IMR-90 (cell line): ENCODE results near the gene FRMD4B. TPM values are rescaled to one million over a fixed set of nuclear protein-coding genes. Genes with fewer than 3 reads are reported as not detected.

Source experiments
- ATAC-seq: fragments of 200-7000 bp; cut with Tn5 transposase; 2 replicates; pipeline ENCODE4 v1.9.1; 2020; ENCODE audit warnings: low read depth, mild to moderate bottlenecking, moderate library complexity
- BruUV-seq: library from RNA; stranded (reverse); fragments of 400-500 nt; replicated peaks from 2 replicates; lab custom pipeline; 2021; lab: Mats Ljungman, UMichigan
- CTCF ChIA-PET: fragments of 300-600 bp; formaldehyde crosslinking; extraction: SDS; loops from one replicate; lab custom pipeline; 2021; ENCODE audit warnings: antibody characterized with exemption; lab: Yijun Ruan, JAX
- POLR2A ChIA-PET: fragments of 300-600 bp; sonication (Branson Sonifier 250); formaldehyde crosslinking; loops from one replicate; lab custom pipeline; 2022; ENCODE audit warnings: antibody characterized with exemption; ENCODE audit not compliant: unreplicated experiment; lab: Charles Lee
- DNase-seq: peaks from one replicate; pipeline ENCODE4 v3.0.0; 2013
- H2AFZ ChIP-seq: replicated peaks from 2 replicates; pipeline ENCODE3; 2013; ENCODE audit warnings: low read length, mild to moderate bottlenecking; ENCODE audit not compliant: poor library complexity
- H2AK5ac ChIP-seq: 2 replicates; pipeline ENCODE4 v1.6.1; 2013; ENCODE audit warnings: low read depth, low read length, inconsistent platforms
- H2AK9ac ChIP-seq: replicated peaks from 2 replicates; pipeline ENCODE3; 2013; ENCODE audit warnings: mild to moderate bottlenecking, low read depth, low read length, moderate library complexity; ENCODE audit not compliant: poor library complexity
- H2BK120ac ChIP-seq: 2 replicates; pipeline ENCODE4 v1.6.1; 2013; ENCODE audit warnings: low read depth, low read length, inconsistent platforms
- H2BK15ac ChIP-seq: 3 replicates; pipeline ENCODE4 v1.6.1; 2013; ENCODE audit warnings: low read depth, low read length, inconsistent platforms
- H2BK20ac ChIP-seq: 2 replicates; pipeline ENCODE4 v1.6.1; 2013; ENCODE audit warnings: low read depth, mild to moderate bottlenecking, inconsistent platforms, low read length, moderate library complexity
- H2BK5ac ChIP-seq: 2 replicates; pipeline ENCODE4 v1.6.1; 2013; ENCODE audit warnings: mild to moderate bottlenecking, low read depth, low read length, inconsistent platforms; ENCODE audit not compliant: poor library complexity, severe bottlenecking
- H3K14ac ChIP-seq: replicated peaks from 2 replicates; pipeline ENCODE4 v1.6.1; 2013; ENCODE audit warnings: low read depth, low read length, inconsistent platforms
- H3K18ac ChIP-seq: 2 replicates; pipeline ENCODE4 v1.6.1; 2013; ENCODE audit warnings: low read depth, low read length, control low read depth
- H3K23ac ChIP-seq: 2 replicates; pipeline ENCODE4 v1.6.1; 2013; ENCODE audit warnings: low read depth, low read length, inconsistent platforms
- H3K27ac ChIP-seq: 2 replicates; pipeline ENCODE4 v1.5.1; 2013; ENCODE audit warnings: mild to moderate bottlenecking, control low read depth, low read length; ENCODE audit not compliant: insufficient read depth
- H3K27me3 ChIP-seq: 2 replicates; pipeline ENCODE4 v1.6.1; 2013; ENCODE audit warnings: low read length; ENCODE audit not compliant: control insufficient read depth, insufficient read depth
- H3K36me3 ChIP-seq: 2 replicates; pipeline ENCODE4 v1.6.1; 2013; ENCODE audit warnings: low read length, mixed read lengths; ENCODE audit not compliant: control insufficient read depth, insufficient read depth
- H3K4ac ChIP-seq: 2 replicates; pipeline ENCODE4 v1.6.1; 2013; ENCODE audit warnings: low read depth, low read length, inconsistent platforms
- H3K4me1 ChIP-seq: 2 replicates; pipeline ENCODE4 v1.6.1; 2013; ENCODE audit warnings: low read length, mixed read lengths; ENCODE audit not compliant: control insufficient read depth, insufficient read depth
- H3K4me2 ChIP-seq: 2 replicates; pipeline ENCODE4 v1.6.1; 2013; ENCODE audit warnings: low read depth, mild to moderate bottlenecking, control low read depth, low read length, moderate library complexity
- H3K4me3 ChIP-seq: 2 replicates; pipeline ENCODE4 v1.5.1; 2013; ENCODE audit warnings: low read depth, mild to moderate bottlenecking, control low read depth, low read length, moderate library complexity; ENCODE audit not compliant: insufficient read depth
- H3K56ac ChIP-seq: 2 replicates; pipeline ENCODE4 v1.6.1; 2013; ENCODE audit warnings: low read length, inconsistent platforms; ENCODE audit not compliant: insufficient read depth; ENCODE audit errors: extremely low read depth
- H3K79me1 ChIP-seq, 2 experiments: 2 replicates each; pipeline ENCODE4 v1.6.1; 2013; ENCODE audit warnings: low read length in 2 of 2, inconsistent platforms in 1 of 2, low read depth in 1 of 2
- H3K9ac ChIP-seq: 2 replicates; pipeline ENCODE4 v1.6.1; 2013; ENCODE audit warnings: low read depth, low read length, control low read depth
- H3K9me1 ChIP-seq: 2 replicates; pipeline ENCODE4 v1.6.1; 2013; ENCODE audit warnings: low read length, inconsistent platforms; ENCODE audit not compliant: insufficient read depth
- H3K9me3 ChIP-seq: 2 replicates; pipeline ENCODE4 v1.6.1; 2013; ENCODE audit warnings: low read length; ENCODE audit not compliant: control insufficient read depth, insufficient read depth
- H4K20me1 ChIP-seq: 2 replicates; pipeline ENCODE4 v1.6.1; 2013; ENCODE audit warnings: low read length, inconsistent platforms; ENCODE audit not compliant: insufficient read depth
- H4K5ac ChIP-seq: 2 replicates; pipeline ENCODE4 v1.6.1; 2013; ENCODE audit warnings: mild to moderate bottlenecking, low read depth, low read length, control low read depth
- H4K8ac ChIP-seq, 2 experiments: 2 replicates each; pipeline ENCODE4 v1.6.1; 2013; ENCODE audit warnings: low read depth in 2 of 2, low read length in 2 of 2, control low read depth in 1 of 2, inconsistent platforms in 1 of 2
- H4K91ac ChIP-seq: 2 replicates; pipeline ENCODE4 v1.6.1; 2013; ENCODE audit warnings: low read depth, low read length, inconsistent platforms; ENCODE audit not compliant: insufficient read depth
- BHLHE40 ChIP-seq: fragments of 150-350 bp; IDR thresholded peaks from 2 replicates; pipeline ENCODE4 v1.6.1; 2016; ENCODE audit warnings: mild to moderate bottlenecking, low read depth, low read length
- CEBPB ChIP-seq: IDR thresholded peaks from 2 replicates; pipeline ENCODE4 v1.6.1; 2012; ENCODE audit warnings: low read depth, low read length, improper control_type of control experiment
- FOS ChIP-seq: fragments of 150-350 bp; IDR thresholded peaks from 2 replicates; pipeline ENCODE4 v1.6.1; 2016; ENCODE audit warnings: low read depth, low read length
- MAFK ChIP-seq: IDR thresholded peaks from 2 replicates; pipeline ENCODE4 v1.6.1; 2012; ENCODE audit warnings: low read depth, low read length, improper control_type of control experiment
- MAZ ChIP-seq: IDR thresholded peaks from 2 replicates; pipeline ENCODE4 v1.6.1; 2012; ENCODE audit warnings: low read depth, mild to moderate bottlenecking, low read length, improper control_type of control experiment, moderate library complexity, borderline replicate concordance
- NFE2L2 ChIP-seq: fragments of 150-350 bp; IDR thresholded peaks from 2 replicates; pipeline ENCODE4 v1.6.1; 2016; ENCODE audit warnings: low read depth, mild to moderate bottlenecking, low read length
- RAD21 ChIP-seq: IDR thresholded peaks from 2 replicates; pipeline ENCODE4 v1.6.1; 2012; ENCODE audit warnings: low read length, improper control_type of control experiment
- RCOR1 ChIP-seq: IDR thresholded peaks from 2 replicates; pipeline ENCODE4 v1.6.1; 2012; ENCODE audit warnings: mild to moderate bottlenecking, low read length, improper control_type of control experiment; ENCODE audit not compliant: insufficient replicate concordance
- RFX5 ChIP-seq: IDR thresholded peaks from 2 replicates; pipeline ENCODE4 v1.8.0; 2012; ENCODE audit warnings: low read depth, mild to moderate bottlenecking, low read length, moderate library complexity
- SMC3 ChIP-seq: fragments of 150-350 bp; IDR thresholded peaks from 2 replicates; pipeline ENCODE4 v1.6.1; 2016; ENCODE audit warnings: low read depth, mild to moderate bottlenecking, antibody characterized with exemption, low read length, moderate library complexity
- WGBS, 2 experiments: methylation state at CpG; one replicate each; pipeline versions ENCODE4 v1.1.5 to v1.1.7; 2013; ENCODE audit warnings: missing lambda C conversion rate in 2 of 2; ENCODE audit not compliant: insufficient read length in 1 of 2; ENCODE audit errors: extremely low coverage in 2 of 2; 5-methylcytosine and 5-hydroxymethylcytosine counted together
- dilution Hi-C: fragments of 300-500 bp; cut with HindIII; formaldehyde crosslinking; loops from one replicate; pipeline ENCODE4 v1.14.3; 2018; ENCODE audit warnings: low sequenced_read_pairs; ENCODE audit not compliant: unreplicated experiment
- in situ Hi-C: fragments of 300-500 bp; cut with MboI; formaldehyde crosslinking; loops from 3 replicates; pipeline ENCODE4 v1.14.3; 2019; ENCODE audit warnings: low sequenced_read_pairs, inconsistent platforms, mixed read lengths
- intact Hi-C: fragments of 100-400 bp; cut with micrococcal nuclease; formaldehyde crosslinking; loops from 2 replicates; pipeline ENCODE4 v1.10.0; 2022
- polyA plus RNA-seq, 3 experiments: library from polyadenylated mRNA; depleted of rRNA; stranded (reverse); fragments of >200 nt; gene quantifications; 2 replicates each; pipeline ENCODE4 v1.2.3, GENCODE V29; 2012; ENCODE audit warnings: low replicate concordance in 1 of 3
- total RNA-seq: library from RNA; depleted of rRNA; stranded (reverse); fragments of >200 nt; gene quantifications from 2 replicates; pipeline ENCODE4 v1.2.3, GENCODE V29; 2012
- TF ChIP-seq, protein P1 (sequence below): fragments of 150-350 bp; IDR thresholded peaks from 2 replicates; pipeline ENCODE4 v1.6.1; 2017; ENCODE audit warnings: mild to moderate bottlenecking, antibody characterized with exemption, low read length, low read depth
- TF ChIP-seq, protein P2 (sequence below): conservative IDR thresholded peaks from 2 replicates; pipeline ENCODE4 v1.5.1; 2012; ENCODE audit warnings: mild to moderate bottlenecking, low read depth, low read length, improper control_type of control experiment
- TF ChIP-seq, protein P3 (sequence below): fragments of 150-350 bp; IDR thresholded peaks from 2 replicates; pipeline ENCODE4 v1.6.1; 2016; ENCODE audit warnings: low read depth, mild to moderate bottlenecking, low read length, moderate library complexity, borderline replicate concordance

The FRMD4B gene
- total and polyA plus RNA-seq, 2 of the 4 experiments (the other 2 are of a cell fraction): 0.14 to 0.36 TPM

DNA sequence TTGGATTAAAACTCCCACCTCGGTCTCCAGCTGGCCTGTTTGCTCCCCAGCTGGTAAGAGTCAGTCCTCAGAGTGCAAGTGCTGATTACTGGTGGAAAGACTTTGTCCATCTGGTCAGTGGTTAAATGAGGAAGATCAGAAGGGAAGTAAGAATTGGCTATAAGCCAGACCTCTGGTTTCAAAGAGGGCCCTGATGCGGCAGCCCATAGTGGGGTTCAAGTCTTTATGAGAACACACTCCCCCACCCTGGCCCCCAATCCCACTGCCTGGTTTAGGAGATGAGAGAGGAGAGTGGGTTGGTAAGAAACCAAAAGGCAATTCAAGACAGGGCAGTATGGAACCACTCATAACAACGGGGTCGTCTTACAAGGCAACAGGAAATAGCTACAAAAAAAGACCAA is 65.0 kb downstream of the FRMD4B start (continued):
- TF ChIP-seq, protein P1, sequence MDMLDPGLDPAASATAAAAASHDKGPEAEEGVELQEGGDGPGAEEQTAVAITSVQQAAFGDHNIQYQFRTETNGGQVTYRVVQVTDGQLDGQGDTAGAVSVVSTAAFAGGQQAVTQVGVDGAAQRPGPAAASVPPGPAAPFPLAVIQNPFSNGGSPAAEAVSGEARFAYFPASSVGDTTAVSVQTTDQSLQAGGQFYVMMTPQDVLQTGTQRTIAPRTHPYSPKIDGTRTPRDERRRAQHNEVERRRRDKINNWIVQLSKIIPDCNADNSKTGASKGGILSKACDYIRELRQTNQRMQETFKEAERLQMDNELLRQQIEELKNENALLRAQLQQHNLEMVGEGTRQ: no peak
- TF ChIP-seq FOS (no peak), NFE2L2 (no peak), CEBPB (no peak), RAD21 (no peak), RFX5 (no peak)

DNA sequence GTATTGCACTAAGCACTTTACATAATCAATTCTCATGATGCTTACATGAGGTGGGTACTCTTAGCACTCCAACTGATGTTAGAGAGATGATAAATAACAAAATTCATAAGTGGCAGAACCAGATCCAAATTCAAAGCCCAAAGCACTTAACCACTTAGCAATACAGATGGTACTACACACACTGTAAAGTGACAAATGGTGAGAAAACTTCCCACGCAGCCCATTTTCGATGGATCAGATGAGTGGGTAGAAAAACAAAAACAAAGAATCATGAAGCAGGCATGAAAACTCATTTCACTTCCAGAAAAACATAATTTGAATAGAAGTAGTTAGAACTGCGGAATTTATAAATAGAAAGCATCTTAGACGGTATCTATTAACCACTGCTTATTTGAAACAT is 66.2 kb downstream of the FRMD4B start:
- no peak overlapping the region for H3K9ac ChIP-seq
- ChIA-PET CTCF (no interaction called here), POLR2A (no interaction called here)
- no peaks in the 10 kb centered on the region for H3K9me1 ChIP-seq
- no TSS peak for BruUV-seq
- no peak overlapping the region for H3K23ac ChIP-seq
- no peaks in the 10 kb centered on the region for H4K20me1 ChIP-seq
- H3K56ac ChIP-seq: no peak overlapping the region
- dilution Hi-C loops: no loop called here
- DNase-seq (no peak), ATAC-seq (no peak)
- H3K18ac ChIP-seq: no peak overlapping the region
- no peaks in the 10 kb centered on the region for H3K4me1 ChIP-seq
- H3K14ac ChIP-seq: no peak overlapping the region
- no peaks in the 10 kb centered on the region for H3K79me1 ChIP-seq
- no peak overlapping the region for H2AFZ ChIP-seq
- H3K4me2 ChIP-seq: no peak overlapping the region
- no peaks in the 10 kb centered on the region for H3K9me3 ChIP-seq
- no peaks in the 10 kb centered on the region for H3K27me3 ChIP-seq
- H3K4ac ChIP-seq: no peak overlapping the region
- H3K27ac ChIP-seq: no peak overlapping the region
- in situ Hi-C loops: no loop called here
- no peak overlapping the region for H4K5ac ChIP-seq
- H3K4me3 ChIP-seq: no peak overlapping the region
- no peak overlapping the region for H2BK120ac ChIP-seq
- no peak overlapping the region for H2AK5ac ChIP-seq
- no peak overlapping the region for H2BK15ac ChIP-seq
- intact Hi-C loops: no loop called here
- H3K36me3 ChIP-seq: no peaks in the 10 kb centered on the region
- no CpG with 5 or more reads among the region's 4 CpGs for WGBS, 2 experiments
- no peak overlapping the region for H4K8ac ChIP-seq
- H2BK5ac ChIP-seq: no peak overlapping the region
- H4K91ac ChIP-seq: no peak overlapping the region
- no peak overlapping the region for H2AK9ac ChIP-seq
- H2BK20ac ChIP-seq: no peak overlapping the region
- TF ChIP-seq RAD21 (no peak), MAZ (no peak), BHLHE40 (no peak), SMC3 (no peak), RCOR1 (no peak), MAFK (no peak), RFX5 (no peak), FOS (no peak)
- TF ChIP-seq, protein P1: no peak
- TF ChIP-seq, protein P2, sequence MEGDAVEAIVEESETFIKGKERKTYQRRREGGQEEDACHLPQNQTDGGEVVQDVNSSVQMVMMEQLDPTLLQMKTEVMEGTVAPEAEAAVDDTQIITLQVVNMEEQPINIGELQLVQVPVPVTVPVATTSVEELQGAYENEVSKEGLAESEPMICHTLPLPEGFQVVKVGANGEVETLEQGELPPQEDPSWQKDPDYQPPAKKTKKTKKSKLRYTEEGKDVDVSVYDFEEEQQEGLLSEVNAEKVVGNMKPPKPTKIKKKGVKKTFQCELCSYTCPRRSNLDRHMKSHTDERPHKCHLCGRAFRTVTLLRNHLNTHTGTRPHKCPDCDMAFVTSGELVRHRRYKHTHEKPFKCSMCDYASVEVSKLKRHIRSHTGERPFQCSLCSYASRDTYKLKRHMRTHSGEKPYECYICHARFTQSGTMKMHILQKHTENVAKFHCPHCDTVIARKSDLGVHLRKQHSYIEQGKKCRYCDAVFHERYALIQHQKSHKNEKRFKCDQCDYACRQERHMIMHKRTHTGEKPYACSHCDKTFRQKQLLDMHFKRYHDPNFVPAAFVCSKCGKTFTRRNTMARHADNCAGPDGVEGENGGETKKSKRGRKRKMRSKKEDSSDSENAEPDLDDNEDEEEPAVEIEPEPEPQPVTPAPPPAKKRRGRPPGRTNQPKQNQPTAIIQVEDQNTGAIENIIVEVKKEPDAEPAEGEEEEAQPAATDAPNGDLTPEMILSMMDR: no peak
- TF ChIP-seq, protein P3, sequence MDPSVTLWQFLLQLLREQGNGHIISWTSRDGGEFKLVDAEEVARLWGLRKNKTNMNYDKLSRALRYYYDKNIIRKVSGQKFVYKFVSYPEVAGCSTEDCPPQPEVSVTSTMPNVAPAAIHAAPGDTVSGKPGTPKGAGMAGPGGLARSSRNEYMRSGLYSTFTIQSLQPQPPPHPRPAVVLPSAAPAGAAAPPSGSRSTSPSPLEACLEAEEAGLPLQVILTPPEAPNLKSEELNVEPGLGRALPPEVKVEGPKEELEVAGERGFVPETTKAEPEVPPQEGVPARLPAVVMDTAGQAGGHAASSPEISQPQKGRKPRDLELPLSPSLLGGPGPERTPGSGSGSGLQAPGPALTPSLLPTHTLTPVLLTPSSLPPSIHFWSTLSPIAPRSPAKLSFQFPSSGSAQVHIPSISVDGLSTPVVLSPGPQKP: no peak
